SU-DHL-6 (cell line): ENCODE results near the gene GTF2IRD1.

ENCODE experiments used
- H2AFZ ChIP-seq: fragments of 200-600 bp; sonication (generic); 2 replicates; pipeline ENCODE4 v1.6.1; 2014; ENCODE audit warnings: low read depth, mild to moderate bottlenecking, moderate library complexity, mixed read lengths, antibody characterized with exemption, low read length; ENCODE audit not compliant: severe bottlenecking
- H3F3A ChIP-seq: fragments of 200-600 bp; shearing (Covaris generic); 2 replicates; pipeline ENCODE4 v1.6.0; 2016; ENCODE audit warnings: antibody characterized with exemption, mild to moderate bottlenecking; ENCODE audit not compliant: insufficient read depth
- H3K27ac ChIP-seq: fragments of 200-600 bp; sonication (generic); 2 replicates; pipeline ENCODE4 v1.5.1; 2016; ENCODE audit warnings: low read depth, mild to moderate bottlenecking, low read length, moderate library complexity, mixed read lengths
- H3K27me3 ChIP-seq: fragments of 200-600 bp; sonication (generic), shearing (Covaris generic); 2 replicates; pipeline ENCODE4 v1.6.0; 2014; ENCODE audit warnings: mild to moderate bottlenecking, low read length
- H3K36me3 ChIP-seq: fragments of 200-600 bp; sonication (generic); 2 replicates; pipeline ENCODE4 v1.6.1; 2014; ENCODE audit warnings: mild to moderate bottlenecking, low read length, mixed read lengths
- H3K4me2 ChIP-seq: fragments of 300-600, 200-600 bp; shearing (Covaris generic), sonication (generic); 2 replicates; pipeline ENCODE4 v1.6.0; 2014; ENCODE audit warnings: low read length, low read depth, mild to moderate bottlenecking; ENCODE audit not compliant: poor library complexity, severe bottlenecking
- H3K4me3 ChIP-seq: fragments of 200-600 bp; sonication (generic); 2 replicates; pipeline ENCODE4 v1.5.1; 2014; ENCODE audit warnings: antibody characterized with exemption, low read length, mild to moderate bottlenecking, mixed read lengths; ENCODE audit not compliant: insufficient read depth, poor library complexity, severe bottlenecking
- H3K79me2 ChIP-seq: fragments of 200-600 bp; sonication (generic); 2 replicates; pipeline ENCODE4 v1.6.1; 2014; ENCODE audit warnings: mild to moderate bottlenecking, low read length, moderate library complexity; ENCODE audit not compliant: insufficient read depth
- H3K9ac ChIP-seq: fragments of 200-600 bp; sonication (generic); 2 replicates; pipeline ENCODE4 v1.7.0; 2014; ENCODE audit warnings: mild to moderate bottlenecking, low read length
- H3K9me2 ChIP-seq: fragments of 200-600 bp; sonication (generic); replicated peaks from 2 replicates; pipeline ENCODE4 v1.6.1; 2014; ENCODE audit warnings: low read length; ENCODE audit not compliant: insufficient read depth
- H3K9me3 ChIP-seq: fragments of 200-600 bp; sonication (generic); 2 replicates; pipeline ENCODE4 v1.6.1; 2014; ENCODE audit warnings: low read length, mixed read lengths; ENCODE audit not compliant: insufficient read depth
- H4K20me1 ChIP-seq: fragments of 200-600 bp; sonication (generic); 2 replicates; pipeline ENCODE4 v1.6.1; 2014; ENCODE audit warnings: low read depth, mild to moderate bottlenecking, antibody characterized with exemption, low read length, moderate library complexity, mixed read lengths
- EZH2phosphoT487 ChIP-seq: fragments of 200-600 bp; sonication (generic), shearing (Covaris generic); conservative IDR thresholded peaks from 2 replicates; pipeline ENCODE4 v1.6.1; 2018; ENCODE audit warnings: mild to moderate bottlenecking, antibody characterized with exemption, low read length, moderate library complexity, mixed read lengths
- TF ChIP-seq, protein P1 (sequence below): fragments of 200-600 bp; sonication (generic); IDR thresholded peaks from one replicate; pipeline ENCODE4 v1.5.1; 2017; ENCODE audit warnings: antibody characterized with exemption, mild to moderate bottlenecking, low read length, moderate library complexity; ENCODE audit not compliant: insufficient read depth, poor library complexity, severe bottlenecking

Gene GTF2IRD1

DNA sequence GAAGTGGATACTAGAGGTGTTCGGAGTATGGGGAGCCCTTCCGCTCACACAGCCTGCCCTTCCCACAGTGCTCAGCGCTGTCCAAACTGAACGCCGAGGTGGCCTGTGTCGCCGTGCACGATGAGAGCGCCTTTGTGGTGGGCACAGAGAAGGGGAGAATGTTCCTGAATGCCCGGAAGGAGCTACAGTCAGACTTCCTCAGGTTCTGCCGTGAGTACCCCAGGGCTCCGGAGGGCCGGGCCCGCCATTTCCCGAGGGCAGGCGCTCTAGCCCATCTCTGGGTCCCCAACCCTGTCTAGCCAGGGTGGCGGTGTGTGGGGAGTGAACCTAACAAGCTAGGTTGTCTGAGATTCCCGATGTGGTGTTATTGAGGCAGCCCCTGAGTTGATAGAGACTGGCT, 59.1 kb downstream of the GTF2IRD1 start:
- H3K9me3 ChIP-seq, result no peaks in the 10 kb centered on the region
- no peaks in the 10 kb centered on the region for H3F3A ChIP-seq
- no peak for TF ChIP-seq EZH2phosphoT487
- TF ChIP-seq, protein P1, sequence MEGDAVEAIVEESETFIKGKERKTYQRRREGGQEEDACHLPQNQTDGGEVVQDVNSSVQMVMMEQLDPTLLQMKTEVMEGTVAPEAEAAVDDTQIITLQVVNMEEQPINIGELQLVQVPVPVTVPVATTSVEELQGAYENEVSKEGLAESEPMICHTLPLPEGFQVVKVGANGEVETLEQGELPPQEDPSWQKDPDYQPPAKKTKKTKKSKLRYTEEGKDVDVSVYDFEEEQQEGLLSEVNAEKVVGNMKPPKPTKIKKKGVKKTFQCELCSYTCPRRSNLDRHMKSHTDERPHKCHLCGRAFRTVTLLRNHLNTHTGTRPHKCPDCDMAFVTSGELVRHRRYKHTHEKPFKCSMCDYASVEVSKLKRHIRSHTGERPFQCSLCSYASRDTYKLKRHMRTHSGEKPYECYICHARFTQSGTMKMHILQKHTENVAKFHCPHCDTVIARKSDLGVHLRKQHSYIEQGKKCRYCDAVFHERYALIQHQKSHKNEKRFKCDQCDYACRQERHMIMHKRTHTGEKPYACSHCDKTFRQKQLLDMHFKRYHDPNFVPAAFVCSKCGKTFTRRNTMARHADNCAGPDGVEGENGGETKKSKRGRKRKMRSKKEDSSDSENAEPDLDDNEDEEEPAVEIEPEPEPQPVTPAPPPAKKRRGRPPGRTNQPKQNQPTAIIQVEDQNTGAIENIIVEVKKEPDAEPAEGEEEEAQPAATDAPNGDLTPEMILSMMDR, result no peak
- no peak overlapping the region for H3K27ac ChIP-seq
- H4K20me1 ChIP-seq, result no peaks in the 10 kb centered on the region
- no peak overlapping the region for H3K4me3 ChIP-seq
- H2AFZ ChIP-seq, result no peak overlapping the region
- no peaks in the 10 kb centered on the region for H3K9me2 ChIP-seq
- H3K27me3 ChIP-seq, result no peaks in the 10 kb centered on the region
- no peaks in the 10 kb centered on the region for H3K36me3 ChIP-seq
- no peak overlapping the region for H3K4me2 ChIP-seq
- no peaks in the 10 kb centered on the region for H3K79me2 ChIP-seq
- H3K9ac ChIP-seq, result no peak overlapping the region

DNA sequence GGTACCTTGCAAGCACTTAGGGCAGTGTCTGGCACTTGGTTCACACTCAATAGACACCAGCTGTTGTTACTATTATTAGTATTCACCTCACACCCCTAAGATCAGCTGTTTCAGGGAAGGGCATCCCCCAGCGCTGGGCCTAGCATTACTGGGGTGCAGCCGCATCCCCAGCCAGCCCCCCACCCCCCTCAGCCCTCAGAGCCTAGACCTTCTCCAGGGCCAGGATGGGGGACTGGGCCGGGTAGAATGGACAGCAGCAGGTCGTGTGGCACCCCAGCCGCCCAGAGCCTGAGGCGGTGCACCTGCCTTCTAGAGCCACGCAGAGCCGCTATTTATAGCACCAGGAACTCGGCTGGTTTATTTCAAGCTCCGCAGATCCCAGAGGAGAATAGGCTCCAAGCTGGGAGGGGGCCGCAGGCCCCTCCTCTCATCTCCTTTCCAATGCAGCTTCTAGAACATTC, 60.5 kb downstream of the GTF2IRD1 start:
- H4K20me1 ChIP-seq, result no peaks in the 10 kb centered on the region
- no peak overlapping the region for H3K4me3 ChIP-seq
- H3K36me3 ChIP-seq, result no peaks in the 10 kb centered on the region
- no peaks in the 10 kb centered on the region for H3K27me3 ChIP-seq
- H3K9me2 ChIP-seq, result no peaks in the 10 kb centered on the region
- no peak overlapping the region for H3K4me2 ChIP-seq
- H3K9ac ChIP-seq, result no peak overlapping the region
- no peaks in the 10 kb centered on the region for H3K9me3 ChIP-seq
- TF ChIP-seq, protein P1, result no peak
- TF ChIP-seq EZH2phosphoT487, result no peak
- no peaks in the 10 kb centered on the region for H3K79me2 ChIP-seq
- no peak overlapping the region for H3K27ac ChIP-seq
- no peaks in the 10 kb centered on the region for H3F3A ChIP-seq
- no peak overlapping the region for H2AFZ ChIP-seq

DNA sequence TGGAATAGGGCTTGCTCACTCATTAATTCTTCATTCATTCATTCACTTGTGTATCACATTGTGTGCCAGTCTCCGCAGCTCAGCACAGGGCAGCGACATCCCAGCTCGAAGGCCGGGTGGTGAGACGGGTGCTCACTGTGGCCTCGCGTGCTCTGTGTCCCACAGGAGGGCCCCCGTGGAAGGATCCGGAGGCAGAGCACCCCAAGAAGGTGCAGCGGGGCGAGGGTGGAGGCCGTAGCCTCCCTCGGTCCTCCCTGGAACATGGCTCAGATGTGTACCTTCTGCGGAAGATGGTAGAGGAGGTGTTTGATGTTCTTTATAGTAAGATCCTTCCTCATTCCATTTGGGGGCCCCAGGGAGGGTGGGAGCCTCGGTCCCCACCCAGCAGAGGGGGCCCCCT, 61.6 kb downstream of the GTF2IRD1 start:
- Histone ChIP-seq H3K4me2 (no peak overlapping the region), H3K79me2 (no peaks in the 10 kb centered on the region), H2AFZ (no peak overlapping the region), H3K9me2 (no peaks in the 10 kb centered on the region), H3K27me3 (no peaks in the 10 kb centered on the region), H3K9me3 (no peaks in the 10 kb centered on the region), H3K9ac (no peak overlapping the region), H3K4me3 (no peak overlapping the region), H3K36me3 (no peaks in the 10 kb centered on the region), H4K20me1 (no peaks in the 10 kb centered on the region), H3K27ac (no peak overlapping the region), H3F3A (no peaks in the 10 kb centered on the region)
- no peak for TF ChIP-seq EZH2phosphoT487
- TF ChIP-seq, protein P1, result no peak
